Stimulated activated CD4-positive, alpha-beta T cell treated with anti-CD3 and anti-CD28 coated beads, Interleukin-4, amount 100 ng/mL, for 24 hours (primary cell): ENCODE measurements around the gene KRIT1.
A peak's percentile ranks its signal among the peaks of the same experiment; 100 is the strongest.
"Not testable (repeated sequence)": the region's sequence is repeated elsewhere in the genome, so short reads cannot be mapped to it uniquely, and the experiment has no call there.

Experiments used
- DNase-seq: peaks from one replicate; pipeline ENCODE4 v3.0.0-alpha.2; 2020

Gene KRIT1

DNA sequence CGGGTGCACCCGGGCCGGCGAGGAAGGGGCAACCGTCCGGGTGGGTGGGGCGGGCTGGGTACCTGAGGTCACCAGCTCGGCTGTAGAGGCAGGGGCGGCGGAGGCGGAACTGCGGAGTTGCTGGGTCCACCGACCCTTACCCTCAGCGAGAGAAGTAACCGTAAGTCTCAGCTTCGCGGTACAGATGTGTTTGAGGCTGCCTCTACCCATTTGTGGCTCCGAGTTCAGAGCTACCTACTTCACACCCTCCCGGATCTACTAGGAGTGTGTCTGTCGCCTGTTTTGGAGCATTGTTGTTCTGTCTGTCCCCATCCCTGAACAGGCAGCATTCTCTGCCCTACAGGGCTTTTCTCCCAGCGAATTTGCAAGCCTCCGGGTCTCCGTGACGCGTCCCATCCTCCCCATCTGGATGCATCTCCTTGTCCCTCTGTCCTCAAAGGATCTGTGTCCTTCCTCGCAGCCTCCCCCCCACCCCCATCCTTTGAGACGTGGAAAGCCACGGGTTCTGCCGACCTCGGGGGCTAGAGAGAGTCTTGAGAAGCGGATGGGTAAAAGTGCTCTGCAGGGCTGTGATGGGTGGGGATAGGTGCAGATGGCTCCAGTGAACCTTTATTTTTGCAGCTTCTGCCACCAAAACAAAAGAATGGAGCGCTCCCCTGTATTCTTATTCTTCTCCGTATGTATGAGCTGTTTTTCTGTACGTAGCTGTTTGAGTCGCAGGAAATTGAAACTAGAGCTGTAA is 817 bp upstream of the KRIT1 start:
- no peak for DNase-seq

GRCh38 chr7:92244808-92245486 is 767 bp downstream of the KRIT1 start:
- DNase-seq = no peak

GRCh38 chr7:92242972-92243371 is 2.7 kb downstream of the KRIT1 start:
- no peak for DNase-seq

GRCh38 chr7:92230547-92230946 is 15.2 kb downstream of the KRIT1 start:
- no peak for DNase-seq

GRCh38 chr7:92228742-92229141 is 17.0 kb downstream of the KRIT1 start:
- no peak for DNase-seq

GRCh38 chr7:92228100-92228499 is 17.6 kb downstream of the KRIT1 start:
- no peak for DNase-seq

DNA sequence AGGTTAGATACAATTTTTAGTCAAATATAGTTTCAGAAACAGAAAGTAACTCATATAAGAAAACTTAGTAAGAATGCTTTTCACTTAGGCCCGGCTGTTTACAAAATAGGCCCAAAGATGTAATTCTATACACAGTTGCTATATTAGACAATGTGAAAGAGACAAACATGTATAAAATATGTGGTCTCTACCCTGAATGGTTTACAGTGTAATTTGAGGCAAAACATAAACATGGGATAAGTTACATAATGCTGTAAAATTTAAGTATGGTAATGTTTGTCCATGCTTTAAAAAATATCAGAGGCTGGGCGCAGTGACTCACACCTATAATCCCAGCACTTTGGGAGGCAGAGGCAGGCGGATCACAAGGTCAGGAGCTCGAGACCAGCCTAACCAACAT is 18.7 kb downstream of the KRIT1 start:
- no peak for DNase-seq

DNA sequence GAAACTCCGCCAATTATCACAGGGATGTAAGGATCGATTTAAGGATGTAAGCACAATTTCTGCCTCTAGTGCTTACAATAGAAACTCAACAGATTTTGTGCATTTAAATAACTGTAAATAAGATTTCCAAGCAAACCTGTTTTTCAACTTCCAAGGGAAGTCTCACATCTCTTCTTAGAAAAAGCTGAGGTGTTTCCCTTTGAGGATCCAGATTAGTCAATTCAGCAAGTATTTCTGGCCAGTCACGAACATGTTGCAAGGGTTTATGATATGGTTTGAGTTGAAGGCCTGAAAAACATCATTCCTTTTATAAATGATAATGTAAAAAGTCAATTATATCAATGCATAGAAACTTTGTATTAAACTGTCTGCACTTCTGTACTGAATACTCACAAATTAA is 23.9 kb downstream of the KRIT1 start:
- no peak for DNase-seq

GRCh38 chr7:92206672-92207071 is 39.0 kb downstream of the KRIT1 start:
- no peak for DNase-seq

DNA sequence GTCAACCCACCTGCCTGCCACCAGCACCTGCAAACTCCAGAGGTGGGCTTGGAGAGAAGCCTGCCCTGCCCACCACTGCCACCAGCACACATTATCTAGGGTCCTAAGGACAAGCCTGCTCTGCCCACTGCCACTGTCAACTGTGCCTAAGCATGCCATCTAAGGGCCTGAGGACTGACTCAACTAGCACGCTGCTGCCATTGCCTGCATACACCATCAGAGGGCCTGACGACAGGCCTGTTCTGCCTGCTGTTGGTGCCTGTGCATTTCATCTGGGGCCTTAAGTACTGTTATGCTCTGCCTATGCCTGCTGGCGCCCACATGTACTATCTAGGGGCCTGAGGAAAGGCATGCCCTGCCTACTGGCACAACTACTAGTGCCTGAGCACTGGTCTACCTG is 39.7 kb downstream of the KRIT1 start:
- DNase-seq = no peak

DNA sequence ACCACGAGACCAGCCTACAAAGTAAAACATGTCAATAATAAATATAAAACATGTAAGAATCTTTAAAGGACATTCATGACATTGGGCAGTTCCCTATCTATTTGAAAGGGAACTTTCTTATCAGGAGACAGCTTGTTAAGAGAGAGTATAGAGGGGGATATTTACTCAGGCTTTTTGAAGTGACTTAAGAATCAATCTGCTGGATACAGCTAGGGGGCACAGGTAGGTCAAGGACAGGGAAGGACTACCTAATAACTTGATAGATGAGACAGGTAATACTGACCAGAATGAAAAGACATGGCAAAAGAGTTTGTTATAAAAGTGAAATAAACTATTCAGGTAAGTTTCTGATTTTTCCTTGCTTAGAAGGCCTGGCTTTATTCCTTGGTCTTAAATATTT is 44.9 kb downstream of the KRIT1 start:
- no peak for DNase-seq

DNA sequence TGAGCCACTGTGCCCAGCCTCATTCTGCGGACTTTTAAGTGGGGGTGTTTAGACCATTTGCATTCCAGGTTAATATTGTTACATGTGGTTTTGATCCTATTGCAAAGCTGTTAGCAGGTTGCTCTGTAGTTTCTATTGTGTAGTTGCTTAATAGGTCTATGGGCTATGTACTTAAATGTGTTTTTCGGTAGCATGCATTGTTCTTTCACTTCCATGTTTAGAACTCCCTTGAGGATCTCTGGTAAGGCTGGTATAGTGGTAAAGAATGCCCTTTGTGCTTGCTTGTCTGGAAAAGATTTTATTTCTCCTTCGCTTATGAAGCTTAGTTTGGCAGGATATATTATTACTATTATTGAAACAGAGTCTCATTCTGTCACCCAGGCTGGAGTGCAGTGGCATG is 53.4 kb downstream of the KRIT1 start:
- no peak for DNase-seq

GRCh38 chr7:92189246-92189645 is 56.5 kb downstream of the KRIT1 start:
- DNase-seq = not testable (repeated sequence)

DNA sequence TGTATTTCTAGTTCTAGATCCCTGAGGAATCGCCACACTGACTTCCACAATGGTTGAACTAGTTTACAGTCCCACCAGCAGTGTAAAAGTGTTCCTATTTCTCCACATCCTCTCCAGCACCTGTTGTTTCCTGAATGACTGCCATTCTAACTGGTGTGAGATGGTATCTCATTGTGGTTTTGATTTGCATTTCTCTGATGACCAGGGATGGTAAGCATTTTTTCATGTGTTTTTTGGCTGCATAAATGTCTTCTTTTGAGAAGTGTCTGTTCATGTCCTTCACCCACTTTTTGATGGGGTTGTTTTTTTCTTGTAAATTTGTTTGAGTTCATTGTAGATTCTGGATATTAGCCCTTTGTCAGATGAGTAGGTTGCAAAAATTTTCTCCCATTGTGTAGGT is 61.4 kb downstream of the KRIT1 start:
- DNase-seq = not testable (repeated sequence)

- DNase-seq = peak; percentile 88
Observed at GRCh38 chr7:92178928-92179924, 66.5 kb downstream of the KRIT1 start, which contains the start of gene LRRD1. Gene LRRD1, minus strand, starts transcription at chr7:92179142. Its CDS starts 13,940 bp downstream, at chr7:92165202.

- no peak for DNase-seq
Observed at GRCh38 chr7:92177362-92177761, 68.4 kb downstream of the KRIT1 start.

- DNase-seq = not testable (repeated sequence)
Observed at GRCh38 chr7:92169529-92169928, 76.2 kb downstream of the KRIT1 start.

GRCh38 chr7:92161271-92161670 is 84.4 kb downstream of the KRIT1 start:
- no peak for DNase-seq

GRCh38 chr7:92158660-92159575 is 86.8 kb downstream of the KRIT1 start:
- DNase-seq = no peak

DNA sequence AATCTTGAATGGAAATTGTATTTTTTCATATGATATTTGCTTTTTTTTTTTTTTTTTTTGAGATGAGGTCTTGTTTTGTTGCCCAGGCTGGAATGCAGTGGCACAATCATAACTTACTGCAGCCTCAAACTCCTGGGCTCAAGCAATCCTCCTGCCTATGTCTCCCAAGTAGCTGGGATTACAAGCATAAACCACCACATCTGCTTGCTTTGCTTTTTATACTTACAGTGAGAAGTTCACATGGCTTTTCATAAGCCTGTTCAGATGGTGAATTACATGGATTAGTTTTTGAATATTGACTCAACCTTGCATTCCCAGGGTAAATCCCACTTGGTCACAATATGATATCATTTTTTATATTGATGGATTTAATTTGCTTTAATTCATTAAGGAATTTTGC is 88.7 kb downstream of the KRIT1 start:
- DNase-seq = no peak

DNA sequence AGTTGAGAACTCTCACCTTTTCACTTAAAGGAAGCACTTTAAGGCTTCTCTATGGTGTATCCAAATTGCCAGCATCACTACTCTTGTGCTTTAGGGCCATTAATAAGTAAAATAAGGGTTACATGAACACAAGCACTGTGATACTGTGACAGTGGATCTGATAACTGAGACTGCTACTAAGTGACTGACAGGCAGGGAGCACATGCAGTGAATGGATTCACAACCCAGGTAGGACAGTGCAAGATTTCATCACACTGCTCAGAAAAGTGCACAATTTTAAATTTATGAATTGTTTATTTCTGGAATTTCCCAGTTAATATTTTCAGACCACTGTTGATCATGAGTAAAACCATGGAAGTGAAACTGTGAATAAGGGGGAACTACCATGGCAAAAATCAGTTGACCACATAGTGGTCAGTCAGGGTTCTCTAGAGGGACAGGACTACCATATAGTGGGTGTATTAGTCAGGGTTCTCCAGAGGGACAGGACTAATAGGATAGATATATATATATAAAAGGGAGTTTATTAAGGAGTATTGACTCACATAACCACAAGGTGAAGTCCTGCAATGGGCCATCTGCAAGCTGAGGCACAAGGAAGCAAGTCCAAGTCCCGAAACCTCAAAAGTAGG is 90.5 kb downstream of the KRIT1 start:
- DNase-seq = no peak
